ENCODE data around the gene IL18R1.

GRCh38 chr2:102369866-102370265, 14.3 kb downstream of the IL18R1 start:
- no peak for TF ChIP-seq CTCF (IDR thresholded peaks at IDR 0.05; ENCODE audit: insufficient read depth, low read length, poor library complexity, severe bottlenecking)
- no peak for TF ChIP-seq EZH2phosphoT487 (conservative IDR thresholded peaks at IDR 0.05; ENCODE audit: low read length)
